HepG2 (cell line): Measurements from ENCODE around the gene STBD1. TPM values are rescaled to one million over a fixed set of nuclear protein-coding genes. Genes with fewer than 3 reads are reported as not detected.

Experiments used
- ARNT ChIP-seq: fragments of 450-650 bp; IDR thresholded peaks from 2 replicates; pipeline ENCODE4 v1.6.1; 2017
- ASH2L ChIP-seq: fragments of 300-600, 200-600 bp; sonication (generic); IDR thresholded peaks from 2 replicates; pipeline ENCODE4 v1.7.0; 2017; ENCODE audit warnings: low read depth, mild to moderate bottlenecking, moderate library complexity, mixed read lengths, low read length; ENCODE audit not compliant: insufficient read length
- ATF6 ChIP-seq: sonication (generic); formaldehyde crosslinking; conservative IDR thresholded peaks from 2 replicates; pipeline ENCODE4 v1.4.0; 2020; ENCODE audit warnings: missing genetic modification reagents
- HMGA1 ChIP-seq: sonication (generic); formaldehyde crosslinking; conservative IDR thresholded peaks from 2 replicates; pipeline ENCODE4 v1.4.0; 2020; ENCODE audit warnings: missing genetic modification reagents
- HNRNPUL1 ChIP-seq: fragments of 200-400 bp; formaldehyde crosslinking; IDR thresholded peaks from 2 replicates; pipeline ENCODE4 v1.6.1; 2017; ENCODE audit warnings: low read depth, mild to moderate bottlenecking, low read length, moderate library complexity
- IKZF5 ChIP-seq: IDR thresholded peaks from 2 replicates; pipeline ENCODE4 v1.6.1; 2018; ENCODE audit warnings: missing genetic modification reagents, mild to moderate bottlenecking, missing compliant biosample characterization
- LCORL ChIP-seq, 2 experiments: fragments of 450-650 bp in 1 of 2; sonication (generic) in 1 of 2; formaldehyde crosslinking in 1 of 2; IDR thresholded peaks; 2 replicates each; pipeline versions ENCODE4 v1.5.0 to v1.6.1; 2017 to 2020; ENCODE audit warnings: antibody characterized with exemption in 1 of 2, missing genetic modification reagents in 1 of 2
- NPAS2 ChIP-seq: sonication (generic); formaldehyde crosslinking; IDR thresholded peaks from 2 replicates; pipeline ENCODE4 v1.8.0; 2022; ENCODE audit warnings: mild to moderate bottlenecking, missing genetic modification reagents, borderline replicate concordance
- NR2F2 ChIP-seq: IDR thresholded peaks from 2 replicates; pipeline ENCODE4 v1.6.1; 2012; ENCODE audit warnings: low read depth, inconsistent platforms, borderline replicate concordance
- PHF21A ChIP-seq: sonication (generic); formaldehyde crosslinking; IDR thresholded peaks from 2 replicates; pipeline ENCODE4 v1.5.0; 2020; ENCODE audit warnings: mild to moderate bottlenecking, missing genetic modification reagents
- RCOR2 ChIP-seq: IDR thresholded peaks from 2 replicates; pipeline ENCODE4 v1.6.1; 2016; ENCODE audit warnings: missing biosample characterization, missing genetic modification reagents
- REPIN1 ChIP-seq: sonication (generic); formaldehyde crosslinking; IDR thresholded peaks from 2 replicates; pipeline ENCODE4 v1.8.0; 2022; ENCODE audit warnings: missing genetic modification reagents, low read depth, mild to moderate bottlenecking, borderline replicate concordance
- SIN3B ChIP-seq: fragments of 150-350 bp; IDR thresholded peaks from 2 replicates; pipeline ENCODE4 v1.6.1; 2014; ENCODE audit warnings: low read length
- ZFP36L2 ChIP-seq: sonication (generic); formaldehyde crosslinking; IDR thresholded peaks from 2 replicates; pipeline ENCODE4 v1.4.0; 2020; ENCODE audit warnings: missing genetic modification reagents
- ZMYM4 ChIP-seq: sonication (generic); formaldehyde crosslinking; IDR thresholded peaks from 2 replicates; pipeline ENCODE4 v1.8.1; 2023; ENCODE audit warnings: mild to moderate bottlenecking, missing genetic modification reagents
- ZNF10 ChIP-seq: sonication (generic); formaldehyde crosslinking; IDR thresholded peaks from 2 replicates; pipeline ENCODE4 v1.4.0; 2020; ENCODE audit warnings: mild to moderate bottlenecking, low read depth, missing genetic modification reagents, borderline replicate concordance
- ZNF136 ChIP-seq: sonication (generic); formaldehyde crosslinking; IDR thresholded peaks from 2 replicates; pipeline ENCODE4 v1.8.1; 2022; ENCODE audit warnings: low read depth, mild to moderate bottlenecking, moderate library complexity, missing genetic modification reagents
- ZNF441 ChIP-seq: sonication (generic); formaldehyde crosslinking; IDR thresholded peaks from 2 replicates; pipeline ENCODE4 v1.7.0; 2021; ENCODE audit warnings: missing genetic modification reagents, borderline replicate concordance
- ZNF572 ChIP-seq: sonication (generic); formaldehyde crosslinking; IDR thresholded peaks from 2 replicates; pipeline ENCODE4 v1.5.1; 2020; ENCODE audit warnings: mild to moderate bottlenecking, missing genetic modification reagents
- ZNF639 ChIP-seq: conservative IDR thresholded peaks from 2 replicates; pipeline ENCODE4 v1.6.1; 2018; ENCODE audit warnings: missing genetic modification reagents
- ZNF644 ChIP-seq: IDR thresholded peaks from 2 replicates; pipeline ENCODE4 v1.6.1; 2016; ENCODE audit warnings: low read depth
- ZNF775 ChIP-seq: sonication (generic); formaldehyde crosslinking; IDR thresholded peaks from 2 replicates; pipeline ENCODE4 v1.4.0; 2020; ENCODE audit warnings: missing genetic modification reagents, mild to moderate bottlenecking, moderate library complexity, borderline replicate concordance
- ZNF790 ChIP-seq: sonication (generic); formaldehyde crosslinking; IDR thresholded peaks from 2 replicates; pipeline ENCODE4 v1.8.0; 2022; ENCODE audit warnings: missing genetic modification reagents, mild to moderate bottlenecking, borderline replicate concordance
- polyA plus RNA-seq, 8 experiments: library from polyadenylated mRNA; depleted of rRNA in 3 of 8; stranded (reverse) in 7 of 8; unstranded in 1 of 8; fragments of >200 nt; fragmentation: Illumina TruSeq in 4 of 8; extraction: Trizol in 4 of 8; gene quantifications; 2 replicates each; pipeline versions ENCODE4 v1.2.1 to v1.2.3, GENCODE V29; 2011 to 2016; ENCODE audit warnings: low read depth in 4 of 8, missing spikeins in 1 of 8, mixed read lengths in 1 of 8; ENCODE audit not compliant: insufficient read depth in 1 of 8
- total RNA-seq, 5 experiments: library from RNA; depleted of rRNA; stranded (reverse); fragments of >200 nt; fragmentation: Illumina TruSeq; extraction: Trizol; gene quantifications; 2 replicates each; pipeline ENCODE4 v1.2.3, GENCODE V29; 2016; ENCODE audit warnings: low read depth in 1 of 5
- TF ChIP-seq, protein P1 (sequence below): IDR thresholded peaks from 2 replicates; pipeline ENCODE4 v1.6.1; 2012; ENCODE audit warnings: low read length, improper control_type of control experiment

STBD1 gene
- total and polyA plus RNA-seq, 2 of the 13 experiments (the other 11 are each of a cell fraction or from before 2014, with no cell fraction given) = 2.8 to 4.3 TPM

GRCh38 chr4:76308548-76308947 lies 2.0 kb downstream of the STBD1 start (continued):
- TF ChIP-seq, protein P1, sequence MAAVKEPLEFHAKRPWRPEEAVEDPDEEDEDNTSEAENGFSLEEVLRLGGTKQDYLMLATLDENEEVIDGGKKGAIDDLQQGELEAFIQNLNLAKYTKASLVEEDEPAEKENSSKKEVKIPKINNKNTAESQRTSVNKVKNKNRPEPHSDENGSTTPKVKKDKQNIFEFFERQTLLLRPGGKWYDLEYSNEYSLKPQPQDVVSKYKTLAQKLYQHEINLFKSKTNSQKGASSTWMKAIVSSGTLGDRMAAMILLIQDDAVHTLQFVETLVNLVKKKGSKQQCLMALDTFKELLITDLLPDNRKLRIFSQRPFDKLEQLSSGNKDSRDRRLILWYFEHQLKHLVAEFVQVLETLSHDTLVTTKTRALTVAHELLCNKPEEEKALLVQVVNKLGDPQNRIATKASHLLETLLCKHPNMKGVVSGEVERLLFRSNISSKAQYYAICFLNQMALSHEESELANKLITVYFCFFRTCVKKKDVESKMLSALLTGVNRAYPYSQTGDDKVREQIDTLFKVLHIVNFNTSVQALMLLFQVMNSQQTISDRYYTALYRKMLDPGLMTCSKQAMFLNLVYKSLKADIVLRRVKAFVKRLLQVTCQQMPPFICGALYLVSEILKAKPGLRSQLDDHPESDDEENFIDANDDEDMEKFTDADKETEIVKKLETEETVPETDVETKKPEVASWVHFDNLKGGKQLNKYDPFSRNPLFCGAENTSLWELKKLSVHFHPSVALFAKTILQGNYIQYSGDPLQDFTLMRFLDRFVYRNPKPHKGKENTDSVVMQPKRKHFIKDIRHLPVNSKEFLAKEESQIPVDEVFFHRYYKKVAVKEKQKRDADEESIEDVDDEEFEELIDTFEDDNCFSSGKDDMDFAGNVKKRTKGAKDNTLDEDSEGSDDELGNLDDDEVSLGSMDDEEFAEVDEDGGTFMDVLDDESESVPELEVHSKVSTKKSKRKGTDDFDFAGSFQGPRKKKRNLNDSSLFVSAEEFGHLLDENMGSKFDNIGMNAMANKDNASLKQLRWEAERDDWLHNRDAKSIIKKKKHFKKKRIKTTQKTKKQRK = no peak
- TF ChIP-seq ZNF775 (CRISPR knock-in tag) (no peak), ARNT (no peak), ZNF136 (CRISPR knock-in tag) (no peak), PHF21A (peak; percentile 63), ASH2L (no peak), ZNF441 (CRISPR knock-in tag) (no peak), ZNF10 (CRISPR knock-in tag) (no peak), ZNF790 (CRISPR knock-in tag) (no peak), ZNF572 (no peak), RCOR2 (CRISPR knock-in tag) (0 out of 2 replicates have a peak, but pooled peaks have one; percentile 21), IKZF5 (CRISPR knock-in tag) (peak; percentile 55; the same call in 1 of the 2 replicates), HNRNPUL1 (no peak), NPAS2 (CRISPR knock-in tag) (no peak), ZFP36L2 (CRISPR knock-in tag) (no peak), HMGA1 (no peak), ZMYM4 (CRISPR knock-in tag) (peak; percentile 79), ATF6 (no peak), SIN3B (no peak), NR2F2 (no peak), ZNF644 (CRISPR knock-in tag) (peak; percentile 79), ZNF639 (CRISPR knock-in tag) (no peak), LCORL (IDR thresholded peaks at IDR 0.05) (peak; percentile 80), LCORL (CRISPR knock-in tag; IDR thresholded peaks at IDR 0.05) (no peak), REPIN1 (CRISPR knock-in tag) (no peak)
